ENCODE results near the gene ESYT2.

Gene ESYT2

GRCh38 chr7:158824028-158824427 is 5.3 kb downstream of the ESYT2 start:
- H3K4me3 ChIP-seq (ENCODE audit: low read length) = no peak overlapping the region
- H3K4me2 ChIP-seq (ENCODE audit: low read depth, low read length) = no peak overlapping the region
- H3K9me3 ChIP-seq (replicated peaks; ENCODE audit: insufficient read depth, low read length) = no peaks in the 10 kb centered on the region
- H3K9me2 ChIP-seq (replicated peaks; ENCODE audit: insufficient read depth, low read length) = no peaks in the 10 kb centered on the region
- H2AFZ ChIP-seq (ENCODE audit: low read length) = no peak overlapping the region
- DNase-seq = peak; percentile 65
- peak overlapping the region; percentile 7; the same call in 1 of the 2 replicates for H3K27ac ChIP-seq (ENCODE audit: low read length)
- no peak overlapping the region for H3K9ac ChIP-seq (ENCODE audit: low read length)
- H4K20me1 ChIP-seq (ENCODE audit: insufficient read depth, low read length) = no peaks in the 10 kb centered on the region
- peaks cover 13% of the 10 kb centered on the region for H3K4me1 ChIP-seq (ENCODE audit: low read length)
- H3K27me3 ChIP-seq (replicated peaks; ENCODE audit: insufficient read depth, low read length) = no peaks in the 10 kb centered on the region
- H3F3A ChIP-seq (ENCODE audit: insufficient read depth, low read length) = peaks cover 12% of the 10 kb centered on the region
- H3K36me3 ChIP-seq (replicated peaks; ENCODE audit: insufficient read depth, low read length) = no peaks in the 10 kb centered on the region
- TF ChIP-seq EZH2phosphoT487 (IDR thresholded peaks at IDR 0.05; ENCODE audit: low read length) (no peak), EZH2 (optimal IDR thresholded peaks at IDR 0.05; ENCODE audit: low read depth, low read length) (no peak)
- TF ChIP-seq, protein P1, sequence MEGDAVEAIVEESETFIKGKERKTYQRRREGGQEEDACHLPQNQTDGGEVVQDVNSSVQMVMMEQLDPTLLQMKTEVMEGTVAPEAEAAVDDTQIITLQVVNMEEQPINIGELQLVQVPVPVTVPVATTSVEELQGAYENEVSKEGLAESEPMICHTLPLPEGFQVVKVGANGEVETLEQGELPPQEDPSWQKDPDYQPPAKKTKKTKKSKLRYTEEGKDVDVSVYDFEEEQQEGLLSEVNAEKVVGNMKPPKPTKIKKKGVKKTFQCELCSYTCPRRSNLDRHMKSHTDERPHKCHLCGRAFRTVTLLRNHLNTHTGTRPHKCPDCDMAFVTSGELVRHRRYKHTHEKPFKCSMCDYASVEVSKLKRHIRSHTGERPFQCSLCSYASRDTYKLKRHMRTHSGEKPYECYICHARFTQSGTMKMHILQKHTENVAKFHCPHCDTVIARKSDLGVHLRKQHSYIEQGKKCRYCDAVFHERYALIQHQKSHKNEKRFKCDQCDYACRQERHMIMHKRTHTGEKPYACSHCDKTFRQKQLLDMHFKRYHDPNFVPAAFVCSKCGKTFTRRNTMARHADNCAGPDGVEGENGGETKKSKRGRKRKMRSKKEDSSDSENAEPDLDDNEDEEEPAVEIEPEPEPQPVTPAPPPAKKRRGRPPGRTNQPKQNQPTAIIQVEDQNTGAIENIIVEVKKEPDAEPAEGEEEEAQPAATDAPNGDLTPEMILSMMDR (IDR thresholded peaks at IDR 0.05; ENCODE audit: low read length) = no peak
- peaks cover 87% of the 10 kb centered on the region for H3K79me2 ChIP-seq (ENCODE audit: low read length)

- Histone ChIP-seq H4K20me1 (ENCODE audit: insufficient read depth, low read length) (no peaks in the 10 kb centered on the region), H3K4me3 (ENCODE audit: low read length) (no peak overlapping the region), H3K4me1 (ENCODE audit: low read length) (peaks cover 11% of the 10 kb centered on the region), H2AFZ (ENCODE audit: low read length) (no peak overlapping the region), H3K27me3 (replicated peaks; ENCODE audit: insufficient read depth, low read length) (no peaks in the 10 kb centered on the region), H3K4me2 (ENCODE audit: low read depth, low read length) (no peak overlapping the region), H3K36me3 (replicated peaks; ENCODE audit: insufficient read depth, low read length) (no peaks in the 10 kb centered on the region), H3K79me2 (ENCODE audit: low read length) (peaks cover 93% of the 10 kb centered on the region), H3K27ac (ENCODE audit: low read length) (no peak overlapping the region), H3F3A (ENCODE audit: insufficient read depth, low read length) (no peaks in the 10 kb centered on the region), H3K9me3 (replicated peaks; ENCODE audit: insufficient read depth, low read length) (no peaks in the 10 kb centered on the region), H3K9me2 (replicated peaks; ENCODE audit: insufficient read depth, low read length) (no peaks in the 10 kb centered on the region), H3K9ac (ENCODE audit: low read length) (no peak overlapping the region)
- TF ChIP-seq EZH2 (optimal IDR thresholded peaks at IDR 0.05; ENCODE audit: low read depth, low read length) (no peak), EZH2phosphoT487 (IDR thresholded peaks at IDR 0.05; ENCODE audit: low read length) (no peak)
- TF ChIP-seq, protein P1 (IDR thresholded peaks at IDR 0.05; ENCODE audit: low read length) = no peak
- no peak for DNase-seq
These were observed 7.9 kb downstream of the ESYT2 start for GRCh38 chr7:158821171-158822031.

- no peaks in the 10 kb centered on the region for H3F3A ChIP-seq (ENCODE audit: insufficient read depth, low read length)
- H3K4me2 ChIP-seq (ENCODE audit: low read depth, low read length) = no peak overlapping the region
- H3K9ac ChIP-seq (ENCODE audit: low read length) = no peak overlapping the region
- H3K27ac ChIP-seq (ENCODE audit: low read length) = no peak overlapping the region
- H3K79me2 ChIP-seq (ENCODE audit: low read length) = peaks cover 93% of the 10 kb centered on the region
- no peaks in the 10 kb centered on the region for H4K20me1 ChIP-seq (ENCODE audit: insufficient read depth, low read length)
- H3K4me3 ChIP-seq (ENCODE audit: low read length) = no peak overlapping the region
- no peaks in the 10 kb centered on the region for H3K27me3 ChIP-seq (replicated peaks; ENCODE audit: insufficient read depth, low read length)
- TF ChIP-seq EZH2 (optimal IDR thresholded peaks at IDR 0.05; ENCODE audit: low read depth, low read length) = no peak
- no peak for TF ChIP-seq EZH2phosphoT487 (IDR thresholded peaks at IDR 0.05; ENCODE audit: low read length)
- TF ChIP-seq, protein P1 (IDR thresholded peaks at IDR 0.05; ENCODE audit: low read length) = no peak
- DNase-seq = no peak
- no peak overlapping the region for H2AFZ ChIP-seq (ENCODE audit: low read length)
- no peaks in the 10 kb centered on the region for H3K9me3 ChIP-seq (replicated peaks; ENCODE audit: insufficient read depth, low read length)
- H3K4me1 ChIP-seq (ENCODE audit: low read length) = peaks cover 11% of the 10 kb centered on the region
- H3K36me3 ChIP-seq (replicated peaks; ENCODE audit: insufficient read depth, low read length) = no peaks in the 10 kb centered on the region
- no peaks in the 10 kb centered on the region for H3K9me2 ChIP-seq (replicated peaks; ENCODE audit: insufficient read depth, low read length)
These were observed 8.7 kb downstream of the ESYT2 start for GRCh38 chr7:158820656-158821055.
